Neuronal stem cell (in vitro differentiated cells): ENCODE measurements around the gene DNAJB2.
A peak's percentile ranks its signal among the peaks of the same experiment; 100 is the strongest.

Experiments
- DNase-seq: peaks from one replicate; pipeline ENCODE4 v3.0.0-alpha.2; 2013; ENCODE audit warnings: low spot score
- H2AFZ ChIP-seq: one replicate; pipeline ENCODE4 v1.6.1; 2013; ENCODE audit warnings: mild to moderate bottlenecking, low read length, inconsistent platforms
- H2AK5ac ChIP-seq: 2 replicates; pipeline ENCODE4 v1.6.1; 2013; ENCODE audit warnings: low read depth, mild to moderate bottlenecking, inconsistent platforms, low read length, moderate library complexity, mixed read lengths
- H2BK120ac ChIP-seq: 2 replicates; pipeline ENCODE4 v1.6.1; 2013; ENCODE audit warnings: low read depth, mild to moderate bottlenecking, inconsistent platforms, low read length, moderate library complexity, mixed read lengths
- H2BK12ac ChIP-seq: one replicate; pipeline ENCODE4 v1.6.1; 2013; ENCODE audit warnings: low read length, inconsistent platforms
- H2BK15ac ChIP-seq: 2 replicates; pipeline ENCODE4 v1.6.1; 2013; ENCODE audit warnings: mild to moderate bottlenecking, low read length, inconsistent platforms, mixed read lengths
- H2BK5ac ChIP-seq: one replicate; pipeline ENCODE4 v1.6.1; 2013; ENCODE audit warnings: inconsistent platforms, mild to moderate bottlenecking, low read length, moderate library complexity
- H3K14ac ChIP-seq: one replicate; pipeline ENCODE4 v1.6.1; 2013; ENCODE audit warnings: low read length, inconsistent platforms
- H3K18ac ChIP-seq: 2 replicates; pipeline ENCODE4 v1.6.1; 2013; ENCODE audit warnings: low read length, inconsistent platforms
- H3K23ac ChIP-seq: 2 replicates; pipeline ENCODE4 v1.6.1; 2013; ENCODE audit warnings: low read depth, mild to moderate bottlenecking, mixed read lengths, low read length, inconsistent platforms; ENCODE audit not compliant: poor library complexity
- H3K27ac ChIP-seq: replicated peaks from 3 replicates; pipeline ENCODE4 v1.5.1; 2013; ENCODE audit warnings: low read length, inconsistent platforms
- H3K27me3 ChIP-seq, 3 experiments: 2 replicates each; pipeline ENCODE4 v1.6.1; 2013; ENCODE audit warnings: low read length in 3 of 3, mild to moderate bottlenecking in 2 of 3, inconsistent platforms in 1 of 3, low read depth in 1 of 3, mixed read lengths in 1 of 3, moderate library complexity in 1 of 3; ENCODE audit not compliant: control insufficient read depth in 3 of 3, insufficient read depth in 3 of 3
- H3K36me3 ChIP-seq, 2 donors: replicated peaks in 1 of 2; 2 replicates each; pipeline ENCODE4 v1.6.1; 2013; ENCODE audit warnings: low read length in 2 of 2; ENCODE audit not compliant: control insufficient read depth in 2 of 2, insufficient read depth in 2 of 2
- H3K4ac ChIP-seq: 2 replicates; pipeline ENCODE4 v1.6.1; 2013; ENCODE audit warnings: inconsistent platforms, mild to moderate bottlenecking, low read length, moderate library complexity
- H3K4me1 ChIP-seq, 2 donors: 1 replicate in 1 of 2; 2 replicates in 1 of 2; pipeline ENCODE4 v1.6.1; 2013; ENCODE audit warnings: low read length in 2 of 2, low read depth in 1 of 2; ENCODE audit not compliant: control insufficient read depth in 2 of 2, insufficient read depth in 1 of 2
- H3K4me2 ChIP-seq: one replicate; pipeline ENCODE4 v1.6.1; 2013; ENCODE audit warnings: mild to moderate bottlenecking, low read length, inconsistent platforms; ENCODE audit not compliant: insufficient read depth, poor library complexity, severe bottlenecking
- H3K4me3 ChIP-seq, 2 donors: 2 replicates each; pipeline ENCODE4 v1.5.1; 2013; ENCODE audit warnings: low read length in 2 of 2, mild to moderate bottlenecking in 2 of 2, inconsistent platforms in 1 of 2, moderate library complexity in 1 of 2
- H3K79me1 ChIP-seq: one replicate; pipeline ENCODE4 v1.6.1; 2013; ENCODE audit warnings: low read depth, mild to moderate bottlenecking, inconsistent platforms, low read length, moderate library complexity
- H3K9ac ChIP-seq: one replicate; pipeline ENCODE4 v1.6.1; 2013; ENCODE audit warnings: mild to moderate bottlenecking, low read depth, low read length, inconsistent platforms; ENCODE audit not compliant: poor library complexity
- H3K9me3 ChIP-seq, 2 donors: replicated peaks in 1 of 2; 2 replicates each; pipeline versions ENCODE3 to v1.6.1; 2013; ENCODE audit warnings: low read length in 2 of 2, mild to moderate bottlenecking in 2 of 2, inconsistent platforms in 1 of 2, low read depth in 1 of 2, mixed read lengths in 1 of 2, moderate library complexity in 1 of 2; ENCODE audit not compliant: control insufficient read depth in 2 of 2, insufficient read depth in 1 of 2
- H4K8ac ChIP-seq: one replicate; pipeline ENCODE4 v1.6.1; 2013; ENCODE audit warnings: low read depth, mild to moderate bottlenecking, inconsistent platforms, low read length, moderate library complexity
- H4K91ac ChIP-seq: one replicate; pipeline ENCODE4 v1.6.1; 2013; ENCODE audit warnings: low read length, low read depth, mild to moderate bottlenecking, inconsistent platforms; ENCODE audit not compliant: poor library complexity
- WGBS, 2 donors: extraction: QIAGEN DNeasy Blood & Tissue Kit; methylation state at CpG; one replicate each; pipeline ENCODE4 v1.1.7; 2013; ENCODE audit warnings: missing lambda C conversion rate in 2 of 2, mixed read lengths in 1 of 2; ENCODE audit not compliant: insufficient read length in 2 of 2, insufficient replicate concordance in 1 of 2; ENCODE audit errors: extremely low coverage in 2 of 2; 5-methylcytosine and 5-hydroxymethylcytosine counted together

DNAJB2 gene

GRCh38 chr2:219247678-219248642, 31.2 kb upstream of the DNAJB2 start:
- Histone ChIP-seq H4K91ac (no peak overlapping the region), H3K36me3 (peaks cover 10 to 24% of the 10 kb centered on the region in 2 donors), H3K27ac (no peak overlapping the region)

GRCh38 chr2:219248845-219249202, 30.3 kb upstream of the DNAJB2 start:
- Histone ChIP-seq H3K9ac (no peak overlapping the region), H2BK12ac (no peak overlapping the region), H3K79me1 (no peaks in the 10 kb centered on the region), H3K4ac (no peak overlapping the region), H3K4me3 (no peak overlapping the region), H2BK15ac (no peak overlapping the region), H3K4me2 (no peak overlapping the region), H3K9me3 (no peaks in the 10 kb centered on the region), H3K4me1 (peaks cover 14 to 21% of the 10 kb centered on the region in 2 donors), H2BK120ac (no peak overlapping the region), H4K91ac (no peak overlapping the region), H2AFZ (no peak overlapping the region), H3K14ac (no peak overlapping the region), H3K18ac (no peak overlapping the region), H2AK5ac (no peak overlapping the region), H2BK5ac (no peak overlapping the region), H3K23ac (no peak overlapping the region), H3K27ac (no peak overlapping the region), H4K8ac (no peak overlapping the region), H3K36me3 (peaks cover 10 to 24% of the 10 kb centered on the region in 2 donors), H3K27me3 (peaks cover 16 to 28% (median 28%) of the 10 kb centered on the region in 3 experiments)
- DNase-seq = no peak
- WGBS, 2 donors = no CpG with 5 or more reads among the region's 2 CpGs

More at GRCh38 chr2:219247678-219248642, 31.2 kb upstream of the DNAJB2 start:
- no peak overlapping the region for H3K18ac ChIP-seq
- H3K4me3 ChIP-seq = no peak overlapping the region
- H3K4me2 ChIP-seq = no peak overlapping the region
- H3K9me3 ChIP-seq = no peaks in the 10 kb centered on the region
- H3K4ac ChIP-seq = no peak overlapping the region
- H3K9ac ChIP-seq = peak overlapping the region; percentile 33
- no peak overlapping the region for H4K8ac ChIP-seq
- H3K14ac ChIP-seq = no peak overlapping the region
- H2BK12ac ChIP-seq = no peak overlapping the region
- DNase-seq = no peak
- WGBS, 2 donors = no CpG with 5 or more reads among the region's 17 CpGs
- H2BK15ac ChIP-seq = no peak overlapping the region
- no peak overlapping the region for H2AFZ ChIP-seq
- no peak overlapping the region for H2AK5ac ChIP-seq
- H2BK120ac ChIP-seq = no peak overlapping the region
- peaks cover 8 to 13% of the 10 kb centered on the region in 2 donors for H3K4me1 ChIP-seq
- no peak overlapping the region for H3K23ac ChIP-seq
- H3K79me1 ChIP-seq = no peaks in the 10 kb centered on the region
- peaks cover 10 to 20% (median 19%) of the 10 kb centered on the region in 3 experiments for H3K27me3 ChIP-seq
- H2BK5ac ChIP-seq = no peak overlapping the region

GRCh38 chr2:219249203-219249980, 29.8 kb upstream of the DNAJB2 start:
- Histone ChIP-seq H2BK120ac (no peak overlapping the region), H2AK5ac (no peak overlapping the region), H2BK12ac (no peak overlapping the region), H3K9ac (no peak overlapping the region), H3K27me3 (peaks cover 21 to 34% (median 34%) of the 10 kb centered on the region in 3 experiments), H3K36me3 (peaks cover 10 to 24% of the 10 kb centered on the region in 2 donors), H3K27ac (no peak overlapping the region), H3K23ac (peak overlapping the region; percentile 46), H3K14ac (no peak overlapping the region), H3K4me2 (no peak overlapping the region), H4K91ac (no peak overlapping the region), H3K4me3 (no peak overlapping the region), H3K9me3 (peaks cover 0 to 2% of the 10 kb centered on the region in 2 donors), H3K4me1 (peaks cover 18 to 24% of the 10 kb centered on the region in 2 donors), H3K18ac (no peak overlapping the region), H2BK15ac (no peak overlapping the region), H2BK5ac (no peak overlapping the region), H4K8ac (peak overlapping the region; percentile 54), H3K4ac (no peak overlapping the region), H3K79me1 (no peaks in the 10 kb centered on the region), H2AFZ (no peak overlapping the region)
- no CpG with 5 or more reads among the region's 7 CpGs for WGBS, 2 donors
- DNase-seq = no peak
